Measurements from ENCODE around the gene OAS2.
A peak's percentile ranks its signal among the peaks of the same experiment; 100 is the strongest.

OAS2 gene

DNA sequence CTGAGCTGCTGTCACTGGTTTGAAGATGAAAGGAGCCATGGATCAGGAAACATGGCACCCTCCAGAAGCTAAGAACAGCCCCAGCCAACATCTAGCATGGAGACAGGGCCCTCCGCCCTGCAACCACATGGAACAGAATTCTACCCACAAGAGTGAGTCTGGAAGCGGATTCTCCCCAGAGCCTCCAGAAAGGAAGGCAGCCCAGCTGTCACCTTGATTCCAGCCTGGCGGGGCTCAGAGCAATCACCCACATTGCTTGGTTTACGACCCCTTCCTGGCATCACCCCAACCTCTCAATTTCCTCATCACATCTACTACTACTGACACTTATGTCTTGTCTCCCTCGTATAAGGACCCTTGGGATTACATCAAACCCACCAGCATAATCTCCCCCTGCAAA, 38.5 kb downstream of the OAS2 start:
- Histone ChIP-seq H3K27me3 (ENCODE audit: insufficient read depth, low read length) (no peaks in the 10 kb centered on the region), H3K4me1 (ENCODE audit: control insufficient read depth, insufficient read depth, low read length, unreplicated experiment) (peaks cover 12% of the 10 kb centered on the region), H3K27ac (ENCODE audit: low read depth, low read length) (no peak overlapping the region), H3K4me3 (ENCODE audit: low read depth, low read length) (no peak overlapping the region), H2AFZ (ENCODE audit: low read length, unreplicated experiment) (no peak overlapping the region), H3K36me3 (ENCODE audit: insufficient read depth, low read length) (peaks cover 3% of the 10 kb centered on the region), H3K79me2 (ENCODE audit: control insufficient read depth, insufficient read depth, low read length, unreplicated experiment) (no peaks in the 10 kb centered on the region)

DNA sequence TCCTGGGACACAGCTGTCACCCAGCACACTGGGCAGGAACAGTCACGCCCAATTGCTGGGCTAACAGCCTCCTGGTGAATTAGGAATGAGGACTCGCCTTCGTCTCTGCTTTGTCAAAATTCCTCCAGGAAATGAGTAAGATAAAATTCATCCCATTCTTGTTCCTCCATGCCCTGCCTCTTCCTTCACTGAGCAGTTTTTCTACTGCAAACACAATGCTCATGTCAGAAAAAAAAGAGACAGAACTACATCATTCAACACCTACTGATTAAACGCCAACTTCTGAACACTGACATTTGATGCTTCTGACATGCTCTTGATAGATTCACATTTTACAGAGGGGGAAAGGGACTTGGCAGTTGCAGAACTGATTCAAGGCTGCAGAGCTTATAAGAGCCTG, 40.7 kb downstream of the OAS2 start:
- no peaks in the 10 kb centered on the region for H3K79me2 ChIP-seq (ENCODE audit: control insufficient read depth, insufficient read depth, low read length, unreplicated experiment)
- peak overlapping the region; percentile 22 for H3K27ac ChIP-seq (ENCODE audit: low read depth, low read length)
- H3K36me3 ChIP-seq (ENCODE audit: insufficient read depth, low read length), result no peaks in the 10 kb centered on the region
- peaks cover 12% of the 10 kb centered on the region for H3K4me1 ChIP-seq (ENCODE audit: control insufficient read depth, insufficient read depth, low read length, unreplicated experiment)
- no peaks in the 10 kb centered on the region for H3K27me3 ChIP-seq (ENCODE audit: insufficient read depth, low read length)
- peak overlapping the region; percentile 55; the same call in 1 of the 2 replicates for H3K4me3 ChIP-seq (ENCODE audit: low read depth, low read length)
- H2AFZ ChIP-seq (ENCODE audit: low read length, unreplicated experiment), result peak overlapping the region; percentile 64

DNA sequence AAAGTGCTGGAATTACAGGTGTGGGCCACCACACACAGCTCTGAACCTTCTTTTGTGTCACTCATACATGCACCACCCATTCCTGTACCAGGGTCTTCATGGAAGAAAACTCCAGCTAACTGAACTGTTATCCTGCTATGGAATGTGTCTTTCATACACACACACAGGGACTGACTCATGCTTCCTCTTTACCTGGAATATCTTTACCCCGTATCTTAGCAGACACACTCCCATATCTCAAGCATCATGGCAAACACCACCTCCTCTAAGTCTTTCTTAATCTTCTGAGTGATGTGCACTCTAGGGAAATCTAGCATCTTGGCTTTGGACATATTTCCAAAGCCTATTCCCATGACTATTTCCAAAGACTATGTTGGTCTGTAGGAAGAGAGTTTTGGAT, 43.2 kb downstream of the OAS2 start:
- Histone ChIP-seq H3K27me3 (ENCODE audit: insufficient read depth, low read length) (no peaks in the 10 kb centered on the region), H2AFZ (ENCODE audit: low read length, unreplicated experiment) (no peak overlapping the region), H3K4me3 (ENCODE audit: low read depth, low read length) (no peak overlapping the region), H3K79me2 (ENCODE audit: control insufficient read depth, insufficient read depth, low read length, unreplicated experiment) (no peaks in the 10 kb centered on the region), H3K27ac (ENCODE audit: low read depth, low read length) (no peak overlapping the region), H3K4me1 (ENCODE audit: control insufficient read depth, insufficient read depth, low read length, unreplicated experiment) (peaks cover 12% of the 10 kb centered on the region), H3K36me3 (ENCODE audit: insufficient read depth, low read length) (no peaks in the 10 kb centered on the region)

DNA sequence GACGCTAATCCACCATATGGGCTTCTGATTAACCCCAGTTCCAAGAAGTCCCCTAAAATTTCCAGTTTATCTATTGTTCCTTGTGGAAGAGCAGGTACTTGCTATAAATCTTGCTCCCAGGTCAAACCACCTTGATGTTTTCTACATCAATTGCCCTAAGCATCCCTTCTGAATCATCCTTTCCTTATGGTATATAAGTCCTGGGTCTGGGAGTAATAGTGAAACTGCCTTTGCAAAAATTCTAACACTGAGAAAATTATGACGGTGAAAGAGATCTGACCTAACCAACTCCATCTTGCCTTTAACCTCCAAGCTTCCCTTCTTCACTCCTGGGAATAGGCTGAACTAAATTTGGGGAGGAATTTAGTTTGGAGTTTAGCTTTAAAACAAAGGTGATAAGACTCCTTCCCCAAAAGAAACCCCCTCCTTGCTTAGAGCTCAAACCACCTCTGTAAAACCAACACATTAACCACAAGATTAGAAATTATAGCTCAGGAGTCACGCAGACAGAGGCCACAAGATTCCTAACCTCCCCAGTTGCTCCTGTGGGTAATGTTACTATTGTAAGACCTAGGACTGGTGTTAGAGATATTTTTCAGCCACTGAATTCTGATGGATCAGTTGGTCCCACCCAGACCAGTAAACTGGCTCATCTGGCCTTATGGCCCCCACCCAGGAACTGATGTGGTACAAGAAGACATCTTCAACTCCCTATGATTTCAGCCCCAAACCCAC, 44.4 kb downstream of the OAS2 start:
- Histone ChIP-seq H2AFZ (ENCODE audit: low read length, unreplicated experiment) (no peak overlapping the region), H3K27me3 (ENCODE audit: insufficient read depth, low read length) (no peaks in the 10 kb centered on the region), H3K4me1 (ENCODE audit: control insufficient read depth, insufficient read depth, low read length, unreplicated experiment) (peaks cover 12% of the 10 kb centered on the region), H3K4me3 (ENCODE audit: low read depth, low read length) (no peak overlapping the region), H3K79me2 (ENCODE audit: control insufficient read depth, insufficient read depth, low read length, unreplicated experiment) (no peaks in the 10 kb centered on the region), H3K27ac (ENCODE audit: low read depth, low read length) (no peak overlapping the region), H3K36me3 (ENCODE audit: insufficient read depth, low read length) (no peaks in the 10 kb centered on the region)

DNA sequence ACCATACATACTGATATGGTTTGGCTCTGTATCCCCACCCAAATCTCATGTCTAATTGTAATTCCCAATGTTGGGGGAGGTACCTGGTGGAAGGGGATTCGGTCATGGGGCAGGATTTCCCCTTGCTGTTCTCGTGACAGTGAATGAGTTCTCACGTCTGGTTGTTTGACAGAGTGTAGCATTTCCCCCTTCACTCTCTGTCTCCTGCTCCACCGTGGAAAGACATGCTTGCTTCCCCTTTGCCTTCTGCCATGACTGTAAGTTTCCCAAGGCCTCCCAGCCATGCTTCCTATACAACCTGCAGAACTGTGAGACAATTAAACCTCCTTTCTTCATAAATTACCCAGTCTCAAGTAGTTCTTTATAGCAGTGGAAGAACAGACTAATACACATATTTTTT, 49.4 kb downstream of the OAS2 start:
- Histone ChIP-seq H2AFZ (ENCODE audit: low read length, unreplicated experiment) (no peak overlapping the region), H3K36me3 (ENCODE audit: insufficient read depth, low read length) (no peaks in the 10 kb centered on the region), H3K4me3 (ENCODE audit: low read depth, low read length) (no peak overlapping the region), H3K79me2 (ENCODE audit: control insufficient read depth, insufficient read depth, low read length, unreplicated experiment) (no peaks in the 10 kb centered on the region), H3K27ac (ENCODE audit: low read depth, low read length) (no peak overlapping the region), H3K4me1 (ENCODE audit: control insufficient read depth, insufficient read depth, low read length, unreplicated experiment) (no peaks in the 10 kb centered on the region), H3K27me3 (ENCODE audit: insufficient read depth, low read length) (no peaks in the 10 kb centered on the region)

DNA sequence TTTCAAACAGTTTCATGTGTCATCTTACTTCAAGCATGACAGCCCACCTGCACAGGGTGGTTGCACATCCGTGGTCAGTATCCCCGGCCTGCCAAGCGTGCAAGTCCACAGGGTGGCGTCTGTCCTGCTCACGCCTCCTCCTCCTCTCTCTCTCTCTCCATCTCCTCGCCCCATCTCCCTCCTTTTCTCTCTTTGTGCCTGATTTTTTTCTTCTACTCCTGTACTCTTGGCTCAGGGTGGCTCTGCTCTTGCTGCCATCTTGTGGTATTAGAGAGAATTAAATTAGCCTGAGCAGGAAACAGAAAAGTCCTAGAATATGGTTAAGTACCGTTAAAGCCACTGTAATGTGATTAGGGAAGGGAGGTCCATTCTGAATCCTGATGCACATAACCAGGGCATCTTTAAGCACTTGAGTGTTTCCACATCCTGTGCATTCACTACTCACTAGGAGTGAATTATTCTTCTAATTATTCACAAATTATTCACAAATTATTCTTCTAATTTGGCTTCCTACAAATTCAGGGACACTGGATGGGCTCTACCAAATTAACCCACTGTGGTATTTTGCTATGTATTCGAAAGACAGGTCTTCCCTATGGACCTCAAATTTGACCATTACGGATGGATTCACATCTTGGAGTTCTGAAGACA, 52.7 kb downstream of the OAS2 start:
- H2AFZ ChIP-seq (ENCODE audit: low read length, unreplicated experiment), result peak overlapping the region; percentile 14
- no peaks in the 10 kb centered on the region for H3K4me1 ChIP-seq (ENCODE audit: control insufficient read depth, insufficient read depth, low read length, unreplicated experiment)
- no peak overlapping the region for H3K4me3 ChIP-seq (ENCODE audit: low read depth, low read length)
- H3K36me3 ChIP-seq (ENCODE audit: insufficient read depth, low read length), result no peaks in the 10 kb centered on the region
- H3K79me2 ChIP-seq (ENCODE audit: control insufficient read depth, insufficient read depth, low read length, unreplicated experiment), result no peaks in the 10 kb centered on the region
- no peak overlapping the region for H3K27ac ChIP-seq (ENCODE audit: low read depth, low read length)
- no peaks in the 10 kb centered on the region for H3K27me3 ChIP-seq (ENCODE audit: insufficient read depth, low read length)

DNA sequence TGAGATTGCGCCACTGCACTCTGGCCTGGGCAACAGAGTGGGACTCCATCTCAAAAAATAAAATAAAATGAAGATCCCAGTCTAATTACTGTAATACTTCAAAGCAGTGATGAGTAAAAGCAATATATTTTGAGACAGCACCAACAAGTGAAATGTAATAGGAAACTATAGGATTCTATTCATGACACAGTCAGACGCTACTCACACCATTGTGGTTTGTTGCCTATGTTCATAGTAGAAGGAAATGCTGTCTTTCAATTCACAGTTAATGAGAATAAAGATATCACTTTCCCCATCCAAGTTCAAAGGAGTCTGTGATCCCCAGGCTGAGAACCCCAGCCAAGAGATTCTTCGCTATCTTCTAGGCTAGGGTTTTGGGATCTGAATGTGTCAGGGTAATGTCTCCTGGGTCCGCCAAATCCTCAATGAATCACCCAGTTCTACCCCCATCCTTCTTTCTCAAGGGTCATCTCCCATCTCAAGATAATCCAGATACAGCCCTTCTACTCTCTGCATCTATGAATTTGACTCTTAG, 61.7 kb downstream of the OAS2 start:
- Histone ChIP-seq H2AFZ (ENCODE audit: low read length, unreplicated experiment) (peak overlapping the region; percentile 66), H3K27ac (ENCODE audit: low read depth, low read length) (peak overlapping the region; percentile 92)

DNA sequence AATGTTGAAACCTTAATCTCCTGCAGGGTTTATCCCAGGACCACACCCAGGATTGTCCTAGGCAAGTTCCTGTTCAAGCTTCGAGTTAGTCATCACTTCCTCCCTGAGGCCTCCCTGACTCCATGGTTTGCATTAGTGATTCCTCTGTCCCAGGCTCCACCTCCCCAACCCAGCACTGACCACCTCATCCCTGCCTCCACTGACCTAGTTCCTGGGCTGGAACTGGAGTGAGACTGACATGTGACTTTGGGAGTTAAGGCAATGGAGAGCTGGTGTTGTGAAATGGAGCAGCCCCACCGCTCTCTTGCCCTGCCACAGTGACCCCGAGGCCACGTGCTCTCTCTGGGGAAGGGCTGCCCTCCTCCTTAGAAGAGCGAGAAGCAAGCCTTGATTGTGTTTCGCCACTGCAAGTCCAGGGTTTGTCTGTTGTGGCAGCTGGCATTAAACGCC, 62.4 kb downstream of the OAS2 start:
- Histone ChIP-seq H3K36me3 (ENCODE audit: insufficient read depth, low read length) (no peaks in the 10 kb centered on the region), H3K79me2 (ENCODE audit: control insufficient read depth, insufficient read depth, low read length, unreplicated experiment) (no peaks in the 10 kb centered on the region), H3K27me3 (ENCODE audit: insufficient read depth, low read length) (peaks cover 5% of the 10 kb centered on the region; the same call in 1 of the 2 replicates), H3K27ac (ENCODE audit: low read depth, low read length) (peak overlapping the region; percentile 92), H2AFZ (ENCODE audit: low read length, unreplicated experiment) (no peak overlapping the region), H3K4me3 (ENCODE audit: low read depth, low read length) (no peak overlapping the region), H3K4me1 (ENCODE audit: control insufficient read depth, insufficient read depth, low read length, unreplicated experiment) (peaks cover 16% of the 10 kb centered on the region)

More for the DNA sequence above, 61.7 kb downstream of the OAS2 start:
- Histone ChIP-seq H3K4me1 (ENCODE audit: control insufficient read depth, insufficient read depth, low read length, unreplicated experiment) (peaks cover 16% of the 10 kb centered on the region), H3K79me2 (ENCODE audit: control insufficient read depth, insufficient read depth, low read length, unreplicated experiment) (no peaks in the 10 kb centered on the region), H3K27me3 (ENCODE audit: insufficient read depth, low read length) (0 out of 2 replicates have a peak, but pooled peaks cover 5% of the 10 kb centered on the region), H3K4me3 (ENCODE audit: low read depth, low read length) (peak overlapping the region; percentile 31; the same call in 1 of the 2 replicates), H3K36me3 (ENCODE audit: insufficient read depth, low read length) (no peaks in the 10 kb centered on the region)

DNA sequence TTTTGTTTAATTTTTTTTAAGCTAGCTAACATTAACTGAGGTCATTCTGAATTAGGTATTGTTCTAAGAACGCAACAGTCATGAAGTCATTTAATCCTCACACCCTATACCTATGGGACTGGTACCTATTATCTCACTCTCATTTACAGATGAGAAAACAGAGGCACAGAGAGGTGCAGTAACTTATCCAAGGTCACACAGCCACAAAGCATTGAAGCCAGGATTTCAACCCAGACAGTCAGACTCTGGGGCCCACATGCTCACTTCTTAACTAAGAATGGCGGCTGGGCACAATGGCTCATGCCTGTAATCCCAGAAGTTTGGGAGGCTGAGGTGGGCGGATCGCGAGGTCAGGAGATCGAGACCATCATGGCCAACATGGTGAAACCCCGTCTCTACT, 63.2 kb downstream of the OAS2 start:
- no peak overlapping the region for H3K4me3 ChIP-seq (ENCODE audit: low read depth, low read length)
- H3K4me1 ChIP-seq (ENCODE audit: control insufficient read depth, insufficient read depth, low read length, unreplicated experiment), result peaks cover 16% of the 10 kb centered on the region
- H3K27ac ChIP-seq (ENCODE audit: low read depth, low read length), result peak overlapping the region; percentile 92; the same call in 1 of the 2 replicates
- no peaks in the 10 kb centered on the region for H3K79me2 ChIP-seq (ENCODE audit: control insufficient read depth, insufficient read depth, low read length, unreplicated experiment)
- H3K27me3 ChIP-seq (ENCODE audit: insufficient read depth, low read length), result peaks cover 5% of the 10 kb centered on the region; the same call in 1 of the 2 replicates
- no peaks in the 10 kb centered on the region for H3K36me3 ChIP-seq (ENCODE audit: insufficient read depth, low read length)
- no peak overlapping the region for H2AFZ ChIP-seq (ENCODE audit: low read length, unreplicated experiment)

DNA sequence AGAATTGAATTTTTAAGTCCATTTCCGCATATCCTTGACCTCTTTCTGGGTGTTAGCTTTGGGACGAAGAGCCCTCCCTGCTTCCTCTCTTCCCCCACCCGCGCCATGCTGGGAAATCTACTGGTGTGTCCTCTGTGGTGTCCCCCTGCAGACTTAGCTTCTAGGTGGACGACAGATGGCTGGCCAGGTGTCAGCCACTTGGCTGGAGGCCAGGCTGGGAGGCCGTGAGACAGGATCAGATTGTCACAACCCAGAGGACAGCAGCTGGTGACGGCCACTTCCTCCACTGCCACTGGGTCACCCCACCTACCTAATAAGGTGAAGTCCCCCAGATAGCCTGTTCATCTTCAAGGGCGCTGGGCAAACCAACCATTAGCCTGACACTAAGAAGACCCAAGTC, 64.9 kb downstream of the OAS2 start:
- no peaks in the 10 kb centered on the region for H3K79me2 ChIP-seq (ENCODE audit: control insufficient read depth, insufficient read depth, low read length, unreplicated experiment)
- H3K27ac ChIP-seq (ENCODE audit: low read depth, low read length), result no peak overlapping the region
- no peak overlapping the region for H3K4me3 ChIP-seq (ENCODE audit: low read depth, low read length)
- H3K36me3 ChIP-seq (ENCODE audit: insufficient read depth, low read length), result no peaks in the 10 kb centered on the region
- peaks cover 10% of the 10 kb centered on the region for H3K27me3 ChIP-seq (ENCODE audit: insufficient read depth, low read length)
- H3K4me1 ChIP-seq (ENCODE audit: control insufficient read depth, insufficient read depth, low read length, unreplicated experiment), result peaks cover 16% of the 10 kb centered on the region
- H2AFZ ChIP-seq (ENCODE audit: low read length, unreplicated experiment), result no peak overlapping the region

Measured in ACC112 (cell line).